Panc1 (cell line): Measurements from ENCODE around the gene SND1. TPM values are rescaled to one million over a fixed set of nuclear protein-coding genes. Genes with fewer than 3 reads are reported as not detected.
A peak's percentile ranks its signal among the peaks of the same experiment; 100 is the strongest.

Experiments
- ATAC-seq: fragments of 200-7000 bp; cut with Tn5 transposase; 2 replicates; pipeline ENCODE4 v1.9.1; 2020; ENCODE audit warnings: mild to moderate bottlenecking, moderate library complexity
- BruUV-seq: library from RNA; stranded (reverse); fragments of 400-500 nt; replicated peaks from 2 replicates; lab custom pipeline; 2021; lab: Mats Ljungman, UMichigan
- CTCF ChIA-PET: fragments of 300-600 bp; sonication (Branson Sonifier 250); formaldehyde crosslinking; loops from one replicate; lab custom pipeline; 2022; ENCODE audit warnings: antibody characterized with exemption; lab: Charles Lee
- POLR2A ChIA-PET: fragments of 300-600 bp; sonication (Branson Sonifier 250); formaldehyde crosslinking; loops from one replicate; lab custom pipeline; 2022; ENCODE audit warnings: antibody characterized with exemption; lab: Charles Lee
- DNase-seq: peaks from one replicate; pipeline ENCODE4 v3.0.0-alpha.2; 2010; ENCODE audit warnings: low read depth, low spot score
- H3K27ac ChIP-seq: 2 replicates; pipeline ENCODE4 v1.5.1; 2011; ENCODE audit warnings: mild to moderate bottlenecking, low read length, inconsistent platforms
- H3K27me3 ChIP-seq: fragments of 200-500 bp; sonication (Bioruptor generic); 2 replicates; pipeline ENCODE4 v1.6.0; 2014; ENCODE audit warnings: low read length, inconsistent platforms; ENCODE audit not compliant: control insufficient read depth, insufficient read depth
- H3K36me3 ChIP-seq: fragments of 200-500 bp; sonication (Bioruptor generic); 2 replicates; pipeline ENCODE4 v1.5.1; 2014; ENCODE audit warnings: inconsistent platforms, mild to moderate bottlenecking, low read length, moderate library complexity; ENCODE audit not compliant: control insufficient read depth, insufficient read depth
- H3K4me1 ChIP-seq: 2 replicates; pipeline ENCODE4 v1.5.1; 2011; ENCODE audit warnings: inconsistent platforms, mild to moderate bottlenecking, low read length, moderate library complexity; ENCODE audit not compliant: control insufficient read depth, insufficient read depth
- H3K4me3 ChIP-seq, 2 experiments: 2 replicates each; pipeline ENCODE4 v1.5.1; 2011 to 2012; ENCODE audit warnings: low read depth in 2 of 2, low read length in 2 of 2, mild to moderate bottlenecking in 2 of 2, inconsistent platforms in 1 of 2, moderate library complexity in 1 of 2
- H3K9me3 ChIP-seq: fragments of 200-500 bp; sonication (Bioruptor generic); 2 replicates; pipeline ENCODE4 v1.5.1; 2014; ENCODE audit warnings: low read depth, mild to moderate bottlenecking, inconsistent platforms, low read length, moderate library complexity; ENCODE audit not compliant: control insufficient read depth, insufficient read depth
- POLR2AphosphoS5 ChIP-seq: IDR thresholded peaks from 2 replicates; pipeline ENCODE4 v1.6.1; 2012; ENCODE audit warnings: mild to moderate bottlenecking, low read depth, low read length, moderate library complexity
- SIN3A ChIP-seq: IDR thresholded peaks from 2 replicates; pipeline ENCODE4 v1.6.1; 2012; ENCODE audit warnings: low read depth, mild to moderate bottlenecking, low read length, moderate library complexity, borderline replicate concordance; ENCODE audit not compliant: insufficient read depth
- TCF7L2 ChIP-seq: IDR thresholded peaks from 2 replicates; pipeline ENCODE4 v1.6.1; 2011; ENCODE audit warnings: mild to moderate bottlenecking, low read depth, low read length, inconsistent platforms
- in situ Hi-C: cut with HindIII; loops from 2 replicates; pipeline ENCODE4 v1.10.0; 2016; ENCODE audit warnings: low sequenced_read_pairs, low pct_unique_long_range_greater_than_20kb
- intact Hi-C: fragments of 100-400 bp; cut with micrococcal nuclease; formaldehyde crosslinking; loops from one replicate; pipeline ENCODE4 v1.10.0; 2022; ENCODE audit not compliant: unreplicated experiment
- total RNA-seq: library from RNA; stranded (reverse); gene quantifications from one replicate; pipeline ENCODE4 v1.2.1, GENCODE V29; 2021; ENCODE audit not compliant: unreplicated experiment
- TF ChIP-seq, protein P1 (sequence below): fragments of 450-650 bp; IDR thresholded peaks from 2 replicates; pipeline ENCODE4 v1.5.1; 2017; ENCODE audit warnings: mild to moderate bottlenecking
- TF ChIP-seq, protein P2 (sequence below), 2 experiments: IDR thresholded peaks; 2 replicates each; pipeline ENCODE4 v1.6.1; 2011 to 2012; ENCODE audit warnings: low read depth in 2 of 2, control low read depth in 1 of 2, low read length in 1 of 2, mild to moderate bottlenecking in 1 of 2, moderate library complexity in 1 of 2; ENCODE audit not compliant: insufficient read depth in 1 of 2

The SND1 gene
- total RNA-seq, 1 experiment from 2014 or later: 176 TPM

DNA sequence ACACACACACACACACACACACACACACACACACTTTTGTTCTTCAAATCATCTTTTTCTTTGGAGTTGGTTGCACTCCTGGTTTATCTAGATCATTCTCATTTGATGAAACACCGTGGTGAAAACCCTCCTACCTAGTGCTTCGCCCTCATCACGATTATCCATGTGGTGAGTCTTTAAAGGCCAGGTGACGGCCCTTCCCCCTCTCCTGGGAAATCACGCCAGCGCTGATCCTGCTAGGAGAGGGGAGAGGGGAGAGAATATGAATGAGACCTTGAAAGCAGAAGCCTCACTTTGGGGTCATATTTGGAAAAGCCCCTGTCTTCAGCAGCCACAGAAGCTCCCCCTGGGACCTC lies 483.1 kb downstream of the SND1 start:
- intact Hi-C loops (loop anchor here (1.0 kb wide), 1 partner anchor 74 kb away; no protein-coding TSS in a partner anchor), in situ Hi-C loops (no loop called here)
- ChIA-PET CTCF (interaction anchor here (0.6 to 2.7 kb wide), 4 partner anchors 33 to 427 kb away, joined by 4 to 38 read pairs (median 6); no protein-coding TSS in a partner anchor), POLR2A (no interaction called here)
- no peaks in the 10 kb centered on the region for H3K9me3 ChIP-seq
- H3K36me3 ChIP-seq: no peaks in the 10 kb centered on the region
- peak overlapping the region; percentile 29; the same call in 1 of the 2 replicates for H3K27ac ChIP-seq
- H3K4me3 ChIP-seq: peak overlapping the region; percentile 53 to 59
- peaks cover 3% of the 10 kb centered on the region for H3K4me1 ChIP-seq
- ATAC-seq: peak; percentile 22
- BruUV-seq: no TSS peak
- no peak for DNase-seq
- TF ChIP-seq POLR2AphosphoS5 (no peak), TCF7L2 (no peak)
- H3K27me3 ChIP-seq: peaks cover 32% of the 10 kb centered on the region

DNA sequence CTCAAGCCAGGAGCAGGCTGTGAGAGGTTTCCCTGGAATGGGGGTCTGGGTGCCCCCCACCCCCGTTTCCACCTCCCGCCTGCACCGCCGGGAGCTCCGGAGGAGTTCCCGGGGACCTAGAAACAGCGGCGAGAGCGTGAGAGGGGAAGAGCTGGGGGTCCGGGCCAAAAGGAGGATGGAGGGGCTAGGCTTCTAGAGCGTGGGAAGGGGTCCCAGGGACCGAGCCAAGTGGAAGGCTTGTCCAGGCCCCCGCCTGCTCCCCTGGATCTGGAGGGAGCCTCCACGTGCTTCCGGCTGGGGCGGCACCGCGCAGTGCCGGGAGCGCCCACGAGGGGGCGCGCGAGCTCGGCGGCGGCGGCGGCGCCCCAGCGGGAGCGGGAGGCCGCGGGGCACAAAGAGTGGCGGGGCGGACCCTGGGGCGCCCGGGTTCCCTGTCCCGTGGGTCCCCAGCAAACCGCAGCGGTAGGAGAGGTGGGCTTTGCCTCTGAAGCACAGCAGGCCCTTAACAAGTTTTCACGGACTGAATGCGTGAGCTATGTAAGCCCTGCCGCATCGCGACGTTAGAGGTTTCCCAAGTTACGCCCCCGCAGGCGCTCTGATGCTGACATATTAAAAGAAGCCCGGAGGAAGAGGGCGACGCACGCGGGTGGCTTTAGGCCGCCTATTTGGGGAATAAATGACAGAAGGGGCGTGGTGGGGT lies 483.7 kb downstream of the SND1 start:
- in situ Hi-C loops: no loop called here
- Histone ChIP-seq H3K9me3 (no peaks in the 10 kb centered on the region), H3K4me3 (peak overlapping the region; percentile 53 to 59), H3K27ac (peak overlapping the region; percentile 29; the same call in 1 of the 2 replicates), H3K4me1 (peaks cover 3% of the 10 kb centered on the region), H3K36me3 (no peaks in the 10 kb centered on the region), H3K27me3 (peaks cover 33% of the 10 kb centered on the region)
- intact Hi-C loops: loop anchor here (1.0 kb wide), 1 partner anchor 74 kb away; no protein-coding TSS in a partner anchor
- POLR2A ChIA-PET: interaction anchor here (0.6 to 0.7 kb wide), 2 partner anchors 20 to 399 kb away, joined by 3 to 5 read pairs; no protein-coding TSS in a partner anchor
- BruUV-seq: no TSS peak
- DNase-seq (no peak), ATAC-seq (peak; percentile 94)
- CTCF ChIA-PET: interaction anchor here (0.5 to 2.7 kb wide), 10 partner anchors 29 to 426 kb away, joined by 3 to 38 read pairs (median 5); no protein-coding TSS in a partner anchor
- no peak for TF ChIP-seq TCF7L2
- TF ChIP-seq SIN3A: 0 out of 2 replicates have a peak, but pooled peaks have one; percentile 48
- TF ChIP-seq, protein P1, sequence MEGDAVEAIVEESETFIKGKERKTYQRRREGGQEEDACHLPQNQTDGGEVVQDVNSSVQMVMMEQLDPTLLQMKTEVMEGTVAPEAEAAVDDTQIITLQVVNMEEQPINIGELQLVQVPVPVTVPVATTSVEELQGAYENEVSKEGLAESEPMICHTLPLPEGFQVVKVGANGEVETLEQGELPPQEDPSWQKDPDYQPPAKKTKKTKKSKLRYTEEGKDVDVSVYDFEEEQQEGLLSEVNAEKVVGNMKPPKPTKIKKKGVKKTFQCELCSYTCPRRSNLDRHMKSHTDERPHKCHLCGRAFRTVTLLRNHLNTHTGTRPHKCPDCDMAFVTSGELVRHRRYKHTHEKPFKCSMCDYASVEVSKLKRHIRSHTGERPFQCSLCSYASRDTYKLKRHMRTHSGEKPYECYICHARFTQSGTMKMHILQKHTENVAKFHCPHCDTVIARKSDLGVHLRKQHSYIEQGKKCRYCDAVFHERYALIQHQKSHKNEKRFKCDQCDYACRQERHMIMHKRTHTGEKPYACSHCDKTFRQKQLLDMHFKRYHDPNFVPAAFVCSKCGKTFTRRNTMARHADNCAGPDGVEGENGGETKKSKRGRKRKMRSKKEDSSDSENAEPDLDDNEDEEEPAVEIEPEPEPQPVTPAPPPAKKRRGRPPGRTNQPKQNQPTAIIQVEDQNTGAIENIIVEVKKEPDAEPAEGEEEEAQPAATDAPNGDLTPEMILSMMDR: peak; percentile 99

DNA sequence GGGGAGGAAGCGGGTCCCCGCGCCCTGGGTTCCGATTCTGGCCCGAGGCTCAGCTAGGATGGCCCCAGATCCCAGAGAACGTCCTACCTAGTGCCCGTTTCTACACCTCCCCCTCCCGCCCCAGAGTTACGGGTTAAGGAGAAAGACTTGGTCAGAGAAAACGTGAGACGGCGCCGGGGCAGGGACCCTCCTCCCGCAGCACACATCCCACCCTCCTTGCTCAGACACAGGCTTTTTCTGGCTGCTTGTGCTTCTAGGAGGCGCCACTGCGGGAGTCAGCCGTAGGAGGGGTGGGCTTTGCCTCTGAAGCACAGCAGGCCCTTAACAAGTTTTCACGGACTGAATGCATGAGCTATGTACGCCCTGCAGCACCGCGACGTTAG lies 484.2 kb downstream of the SND1 start:
- Histone ChIP-seq H3K27ac (no peak overlapping the region), H3K36me3 (no peaks in the 10 kb centered on the region), H3K27me3 (peaks cover 32% of the 10 kb centered on the region), H3K9me3 (no peaks in the 10 kb centered on the region), H3K4me3 (peak overlapping the region; percentile 53 to 59), H3K4me1 (peaks cover 3% of the 10 kb centered on the region)
- no peak for DNase-seq
- intact Hi-C loops (no loop called here), in situ Hi-C loops (no loop called here)
- POLR2A ChIA-PET: interaction anchor here (0.6 to 0.7 kb wide), 2 partner anchors 19 to 399 kb away, joined by 3 to 5 read pairs; no protein-coding TSS in a partner anchor
- CTCF ChIA-PET: interaction anchor here (0.6 to 2.7 kb wide), 5 partner anchors 30 to 163 kb away, joined by 3 to 38 read pairs (median 6); no protein-coding TSS in a partner anchor
- BruUV-seq: no TSS peak
- TF ChIP-seq, protein P2, sequence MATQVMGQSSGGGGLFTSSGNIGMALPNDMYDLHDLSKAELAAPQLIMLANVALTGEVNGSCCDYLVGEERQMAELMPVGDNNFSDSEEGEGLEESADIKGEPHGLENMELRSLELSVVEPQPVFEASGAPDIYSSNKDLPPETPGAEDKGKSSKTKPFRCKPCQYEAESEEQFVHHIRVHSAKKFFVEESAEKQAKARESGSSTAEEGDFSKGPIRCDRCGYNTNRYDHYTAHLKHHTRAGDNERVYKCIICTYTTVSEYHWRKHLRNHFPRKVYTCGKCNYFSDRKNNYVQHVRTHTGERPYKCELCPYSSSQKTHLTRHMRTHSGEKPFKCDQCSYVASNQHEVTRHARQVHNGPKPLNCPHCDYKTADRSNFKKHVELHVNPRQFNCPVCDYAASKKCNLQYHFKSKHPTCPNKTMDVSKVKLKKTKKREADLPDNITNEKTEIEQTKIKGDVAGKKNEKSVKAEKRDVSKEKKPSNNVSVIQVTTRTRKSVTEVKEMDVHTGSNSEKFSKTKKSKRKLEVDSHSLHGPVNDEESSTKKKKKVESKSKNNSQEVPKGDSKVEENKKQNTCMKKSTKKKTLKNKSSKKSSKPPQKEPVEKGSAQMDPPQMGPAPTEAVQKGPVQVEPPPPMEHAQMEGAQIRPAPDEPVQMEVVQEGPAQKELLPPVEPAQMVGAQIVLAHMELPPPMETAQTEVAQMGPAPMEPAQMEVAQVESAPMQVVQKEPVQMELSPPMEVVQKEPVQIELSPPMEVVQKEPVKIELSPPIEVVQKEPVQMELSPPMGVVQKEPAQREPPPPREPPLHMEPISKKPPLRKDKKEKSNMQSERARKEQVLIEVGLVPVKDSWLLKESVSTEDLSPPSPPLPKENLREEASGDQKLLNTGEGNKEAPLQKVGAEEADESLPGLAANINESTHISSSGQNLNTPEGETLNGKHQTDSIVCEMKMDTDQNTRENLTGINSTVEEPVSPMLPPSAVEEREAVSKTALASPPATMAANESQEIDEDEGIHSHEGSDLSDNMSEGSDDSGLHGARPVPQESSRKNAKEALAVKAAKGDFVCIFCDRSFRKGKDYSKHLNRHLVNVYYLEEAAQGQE (IDR thresholded peaks at IDR 0.05; ENCODE audit: insufficient read depth in 1 of 2, low read depth in 2 of 2, low read length in 1 of 2): no peak
- TF ChIP-seq POLR2AphosphoS5 (no peak), SIN3A (no peak), TCF7L2 (no peak)
- TF ChIP-seq, protein P1: no peak
- peak; percentile 71 for ATAC-seq
